Upper lobe of left lung (tissue), 4 donors: ENCODE results near the gene RFX1.

Experiments used
- POLR2A ChIP-seq, 4 donors: fragments of 450-650 bp; IDR thresholded peaks; one replicate each; pipeline ENCODE4 v1.5.1; 2016 to 2017; ENCODE audit warnings: antibody characterized with exemption in 4 of 4, mild to moderate bottlenecking in 2 of 4
- POLR2AphosphoS5 ChIP-seq, 2 donors: sonication (generic); formaldehyde crosslinking; IDR thresholded peaks; one replicate each; pipeline ENCODE4 v1.5.1; 2017; ENCODE audit warnings: antibody characterized with exemption in 2 of 2
- TF ChIP-seq, protein P1 (sequence below), 6 experiments: fragments of 450-650 bp in 4 of 6; fragments of 200-600 bp in 2 of 6; sonication (generic) in 2 of 6; IDR thresholded peaks; one replicate each; pipeline ENCODE4 v1.5.1; 2016 to 2019; ENCODE audit warnings: antibody characterized with exemption in 6 of 6

DNA sequence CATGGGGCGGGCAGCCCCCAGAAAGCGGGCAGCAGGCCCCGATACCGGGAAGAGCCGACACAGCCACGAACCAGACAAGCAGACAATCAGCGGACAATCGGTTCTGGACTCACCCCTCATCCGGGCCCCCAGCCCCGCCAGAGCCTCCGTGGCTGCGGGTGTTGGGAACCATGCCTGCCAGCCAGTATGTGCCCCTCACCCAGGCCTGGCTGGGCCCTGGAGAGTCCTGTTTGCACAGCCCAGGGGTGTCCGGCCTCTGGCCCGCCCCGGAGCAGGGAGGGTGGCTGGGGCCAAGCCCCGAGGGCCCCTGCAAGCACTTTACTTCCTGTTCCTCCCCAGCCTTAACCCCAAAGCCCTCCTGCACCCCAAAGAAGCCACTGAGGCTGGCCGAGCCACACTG, 75.7 kb downstream of the RFX1 start:
- TF ChIP-seq, protein P1, sequence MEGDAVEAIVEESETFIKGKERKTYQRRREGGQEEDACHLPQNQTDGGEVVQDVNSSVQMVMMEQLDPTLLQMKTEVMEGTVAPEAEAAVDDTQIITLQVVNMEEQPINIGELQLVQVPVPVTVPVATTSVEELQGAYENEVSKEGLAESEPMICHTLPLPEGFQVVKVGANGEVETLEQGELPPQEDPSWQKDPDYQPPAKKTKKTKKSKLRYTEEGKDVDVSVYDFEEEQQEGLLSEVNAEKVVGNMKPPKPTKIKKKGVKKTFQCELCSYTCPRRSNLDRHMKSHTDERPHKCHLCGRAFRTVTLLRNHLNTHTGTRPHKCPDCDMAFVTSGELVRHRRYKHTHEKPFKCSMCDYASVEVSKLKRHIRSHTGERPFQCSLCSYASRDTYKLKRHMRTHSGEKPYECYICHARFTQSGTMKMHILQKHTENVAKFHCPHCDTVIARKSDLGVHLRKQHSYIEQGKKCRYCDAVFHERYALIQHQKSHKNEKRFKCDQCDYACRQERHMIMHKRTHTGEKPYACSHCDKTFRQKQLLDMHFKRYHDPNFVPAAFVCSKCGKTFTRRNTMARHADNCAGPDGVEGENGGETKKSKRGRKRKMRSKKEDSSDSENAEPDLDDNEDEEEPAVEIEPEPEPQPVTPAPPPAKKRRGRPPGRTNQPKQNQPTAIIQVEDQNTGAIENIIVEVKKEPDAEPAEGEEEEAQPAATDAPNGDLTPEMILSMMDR (IDR thresholded peaks at IDR 0.05): no peak
- TF ChIP-seq POLR2AphosphoS5 (IDR thresholded peaks at IDR 0.05): no peak
- TF ChIP-seq POLR2A (IDR thresholded peaks at IDR 0.05): no peak
